ENCODE measurements around the gene FBN1. TPM values are rescaled to one million over a fixed set of nuclear protein-coding genes. Genes with fewer than 3 reads are reported as not detected.

The FBN1 gene
- total and polyA plus RNA-seq, 8 donors = 4.7 to 384 (median 42.6) TPM

DNA sequence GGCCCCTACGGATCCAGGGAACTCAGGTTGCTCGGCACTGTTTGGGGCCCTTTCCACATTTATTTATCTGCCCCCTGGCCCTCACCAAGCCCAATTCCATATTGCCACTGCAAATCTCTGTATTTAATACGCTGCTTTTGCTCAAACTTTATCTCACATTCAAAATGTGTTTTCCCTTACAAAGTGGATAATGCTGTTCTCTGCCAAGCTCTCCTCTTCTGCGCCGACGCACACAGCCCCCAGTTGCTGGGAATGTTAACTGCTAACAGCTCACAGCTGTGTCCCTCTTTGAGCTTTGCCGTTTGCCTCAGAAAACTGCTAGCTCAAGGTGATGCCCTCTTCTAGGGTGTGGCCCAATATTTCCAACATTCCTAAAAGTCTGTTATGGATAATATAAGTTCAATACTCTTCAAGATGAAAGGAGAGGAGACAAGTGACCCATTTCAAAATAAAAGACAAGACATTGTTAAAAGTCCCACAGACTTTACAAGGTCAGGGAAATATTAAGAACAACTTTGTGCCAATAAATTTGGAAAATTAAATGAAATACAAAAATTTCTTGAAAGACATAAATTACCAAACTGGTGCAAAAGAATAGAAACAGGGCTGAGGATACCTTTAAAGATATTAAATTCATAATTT lies 12.6 kb upstream of the FBN1 start:
- Histone ChIP-seq H3K4me3 (no peak overlapping the region), H3K36me3 (no peaks in the 10 kb centered on the region), H3K4me1 (no peaks in the 10 kb centered on the region), H3K9me3 (no peaks in the 10 kb centered on the region), H3K27me3 (no peaks in the 10 kb centered on the region), H3K27ac (peak overlapping the region in 1 of 5 donors; percentile 8)
- TF ChIP-seq EP300 (IDR thresholded peaks at IDR 0.05) (no peak), POLR2AphosphoS5 (IDR thresholded peaks at IDR 0.05) (no peak)
- WGBS, 5 donors = 51 to 64% (median 56%) methylated on average over 6 to 7 of the region's 7 CpGs
- intact Hi-C loops (cut with DNase I; ENCODE audit: low total_unique reads) = no loop called here
- peak in 1 of 2 donors; percentile 72 for DNase-seq

DNA sequence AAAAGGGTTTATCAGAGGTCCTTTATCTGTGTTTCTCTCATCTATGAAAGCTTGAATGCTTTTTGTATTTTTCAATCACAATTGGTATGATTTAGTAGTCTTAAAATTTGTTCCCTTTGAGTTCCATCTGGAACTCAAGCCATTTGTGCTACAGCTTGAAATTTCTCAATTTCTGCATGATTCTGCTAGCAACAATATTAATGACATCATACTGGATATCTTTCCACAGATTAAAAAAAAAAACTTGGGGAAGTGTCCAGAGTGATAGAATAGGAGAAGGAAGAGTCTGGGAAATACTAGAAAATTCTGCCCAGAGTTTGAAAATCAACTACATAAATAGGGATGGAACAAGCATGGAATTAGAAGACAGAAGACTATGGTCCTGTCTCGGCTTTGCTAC lies 9.3 kb upstream of the FBN1 start:
- H3K36me3 ChIP-seq = no peaks in the 10 kb centered on the region
- no peaks in the 10 kb centered on the region for H3K9me3 ChIP-seq
- H3K4me3 ChIP-seq = no peak overlapping the region
- DNase-seq = no peak
- 79 to 93% (median 91%) methylated on average over 1 of the region's 1 CpG for WGBS, 5 donors
- no peaks in the 10 kb centered on the region for H3K4me1 ChIP-seq
- TF ChIP-seq POLR2AphosphoS5 (IDR thresholded peaks at IDR 0.05) = no peak
- no peaks in the 10 kb centered on the region for H3K27me3 ChIP-seq
- no peak overlapping the region for H3K27ac ChIP-seq
- intact Hi-C loops (cut with DNase I; ENCODE audit: low total_unique reads) = no loop called here

DNA sequence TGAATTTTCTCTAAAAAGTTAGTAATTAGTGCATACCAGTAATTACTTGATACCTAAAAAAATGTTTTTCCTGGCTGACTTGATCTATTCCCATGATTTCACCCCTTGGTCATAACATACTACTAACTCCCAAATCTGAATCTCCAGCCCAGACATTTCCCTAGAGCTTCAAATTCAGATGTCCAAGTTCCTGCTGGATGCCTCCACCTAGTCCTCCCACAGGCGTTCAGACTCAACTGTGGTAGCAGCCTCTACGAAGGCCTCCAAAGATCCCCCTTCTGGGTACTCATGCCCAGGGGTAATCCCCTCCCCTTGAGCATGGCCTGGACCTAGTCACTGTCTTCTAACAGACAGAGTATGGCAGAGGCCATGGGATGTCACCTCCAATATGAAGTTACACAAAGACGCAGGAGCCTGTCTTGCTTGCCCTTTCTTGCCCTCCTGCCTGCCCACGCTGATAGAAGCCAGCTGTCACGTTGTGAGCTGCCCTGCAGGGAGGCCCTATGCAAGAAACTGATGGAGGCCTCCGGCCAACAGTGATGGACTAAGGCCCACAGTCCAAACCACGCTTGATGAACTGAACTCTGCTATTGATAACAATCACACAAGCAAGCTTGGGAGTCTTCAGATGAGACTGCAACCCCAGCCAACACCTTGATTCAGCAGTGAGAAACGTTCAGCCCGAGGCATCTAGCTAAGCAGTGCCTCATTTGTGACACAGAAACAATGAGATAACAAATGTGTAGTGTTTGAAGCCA lies 8.6 kb upstream of the FBN1 start:
- Histone ChIP-seq H3K4me3 (no peak overlapping the region), H3K9me3 (no peaks in the 10 kb centered on the region), H3K27me3 (no peaks in the 10 kb centered on the region), H3K27ac (no peak overlapping the region), H3K4me1 (no peaks in the 10 kb centered on the region), H3K36me3 (no peaks in the 10 kb centered on the region)
- intact Hi-C loops (cut with DNase I; ENCODE audit: low total_unique reads) = no loop called here
- no peak for DNase-seq
- 78 to 84% (median 80%) methylated on average over 9 of the region's 9 CpGs for WGBS, 5 donors
- TF ChIP-seq EP300 (IDR thresholded peaks at IDR 0.05) (no peak), POLR2AphosphoS5 (IDR thresholded peaks at IDR 0.05) (no peak), POLR2A (IDR thresholded peaks at IDR 0.05) (no peak)
- TF ChIP-seq, protein P1, sequence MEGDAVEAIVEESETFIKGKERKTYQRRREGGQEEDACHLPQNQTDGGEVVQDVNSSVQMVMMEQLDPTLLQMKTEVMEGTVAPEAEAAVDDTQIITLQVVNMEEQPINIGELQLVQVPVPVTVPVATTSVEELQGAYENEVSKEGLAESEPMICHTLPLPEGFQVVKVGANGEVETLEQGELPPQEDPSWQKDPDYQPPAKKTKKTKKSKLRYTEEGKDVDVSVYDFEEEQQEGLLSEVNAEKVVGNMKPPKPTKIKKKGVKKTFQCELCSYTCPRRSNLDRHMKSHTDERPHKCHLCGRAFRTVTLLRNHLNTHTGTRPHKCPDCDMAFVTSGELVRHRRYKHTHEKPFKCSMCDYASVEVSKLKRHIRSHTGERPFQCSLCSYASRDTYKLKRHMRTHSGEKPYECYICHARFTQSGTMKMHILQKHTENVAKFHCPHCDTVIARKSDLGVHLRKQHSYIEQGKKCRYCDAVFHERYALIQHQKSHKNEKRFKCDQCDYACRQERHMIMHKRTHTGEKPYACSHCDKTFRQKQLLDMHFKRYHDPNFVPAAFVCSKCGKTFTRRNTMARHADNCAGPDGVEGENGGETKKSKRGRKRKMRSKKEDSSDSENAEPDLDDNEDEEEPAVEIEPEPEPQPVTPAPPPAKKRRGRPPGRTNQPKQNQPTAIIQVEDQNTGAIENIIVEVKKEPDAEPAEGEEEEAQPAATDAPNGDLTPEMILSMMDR (IDR thresholded peaks at IDR 0.05) = no peak

DNA sequence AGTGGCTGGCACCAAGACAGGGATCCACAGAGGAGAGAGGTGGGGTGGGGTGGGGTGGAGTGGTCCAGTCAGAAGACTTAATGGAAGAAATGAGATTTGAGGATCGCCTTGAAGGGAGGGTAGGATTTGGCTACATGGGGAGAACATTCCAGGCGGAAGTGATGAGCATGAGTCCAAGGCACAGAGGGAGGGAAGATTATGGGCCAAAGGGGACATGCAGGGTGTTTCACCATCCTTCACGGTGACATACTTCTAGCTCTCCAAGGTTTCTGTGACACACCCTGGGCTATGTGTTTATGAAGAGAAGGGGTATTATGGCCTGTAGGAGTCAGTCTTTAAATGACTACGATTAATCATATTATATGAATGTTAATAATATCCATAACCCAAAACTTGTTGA lies 7.7 kb upstream of the FBN1 start:
- no peak for DNase-seq
- Histone ChIP-seq H3K4me1 (no peaks in the 10 kb centered on the region), H3K9me3 (no peaks in the 10 kb centered on the region), H3K4me3 (no peak overlapping the region), H3K27ac (no peak overlapping the region), H3K27me3 (no peaks in the 10 kb centered on the region), H3K36me3 (no peaks in the 10 kb centered on the region)
- intact Hi-C loops (cut with DNase I; ENCODE audit: low total_unique reads) = no loop called here
- TF ChIP-seq POLR2A (IDR thresholded peaks at IDR 0.05) = no peak
- TF ChIP-seq POLR2AphosphoS5 (IDR thresholded peaks at IDR 0.05) = no peak
- TF ChIP-seq EP300 (IDR thresholded peaks at IDR 0.05) = no peak
- TF ChIP-seq, protein P1 (IDR thresholded peaks at IDR 0.05) = no peak
- 88 to 96% (median 93%) methylated on average over 4 of the region's 4 CpGs for WGBS, 5 donors

DNA sequence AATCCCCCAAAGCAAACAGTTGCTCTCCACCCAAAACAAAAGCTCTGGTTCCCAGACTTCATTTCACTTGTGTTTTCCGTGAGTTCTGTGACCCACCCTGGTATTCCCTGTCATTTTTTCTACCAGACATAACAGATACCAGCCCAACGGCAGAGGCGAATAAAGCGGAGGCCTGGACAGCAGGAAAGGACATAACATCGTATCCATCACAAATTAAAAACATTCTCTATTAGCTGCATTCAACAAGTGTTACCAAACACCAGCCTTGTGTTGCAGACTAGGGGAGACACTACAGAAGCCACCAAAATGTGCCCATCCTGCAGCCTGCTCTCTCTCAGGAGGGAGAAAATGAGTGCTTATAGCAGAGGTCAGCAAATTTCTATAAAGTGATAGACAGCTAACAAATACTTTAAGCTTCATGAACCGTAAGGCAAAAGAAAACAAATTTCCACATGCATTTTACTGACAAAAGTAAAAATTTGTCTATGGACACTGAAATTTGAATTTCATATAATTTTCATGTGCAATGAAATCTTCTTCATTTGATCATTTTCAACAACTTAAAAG lies 7.1 kb upstream of the FBN1 start:
- H3K27me3 ChIP-seq = no peaks in the 10 kb centered on the region
- 83 to 91% (median 89%) methylated on average over 6 of the region's 6 CpGs for WGBS, 5 donors
- no peak overlapping the region for H3K27ac ChIP-seq
- DNase-seq = no peak
- no peak overlapping the region for H3K4me3 ChIP-seq
- H3K4me1 ChIP-seq = no peaks in the 10 kb centered on the region
- intact Hi-C loops (cut with DNase I; ENCODE audit: low total_unique reads) = no loop called here
- TF ChIP-seq POLR2AphosphoS5 (IDR thresholded peaks at IDR 0.05) (no peak), EP300 (IDR thresholded peaks at IDR 0.05) (no peak), POLR2A (IDR thresholded peaks at IDR 0.05) (no peak)
- no peaks in the 10 kb centered on the region for H3K9me3 ChIP-seq
- H3K36me3 ChIP-seq = no peaks in the 10 kb centered on the region
